T-helper 2 cell (primary cell): Measurements from ENCODE around the gene COL9A3.
A peak's percentile ranks its signal among the peaks of the same experiment; 100 is the strongest.

Source experiments
- DNase-seq, 5 experiments: peaks; one replicate each; pipeline versions ENCODE4 v3.0.0 to v3.0.0-alpha.2; 2012 to 2022

The COL9A3 gene

DNA sequence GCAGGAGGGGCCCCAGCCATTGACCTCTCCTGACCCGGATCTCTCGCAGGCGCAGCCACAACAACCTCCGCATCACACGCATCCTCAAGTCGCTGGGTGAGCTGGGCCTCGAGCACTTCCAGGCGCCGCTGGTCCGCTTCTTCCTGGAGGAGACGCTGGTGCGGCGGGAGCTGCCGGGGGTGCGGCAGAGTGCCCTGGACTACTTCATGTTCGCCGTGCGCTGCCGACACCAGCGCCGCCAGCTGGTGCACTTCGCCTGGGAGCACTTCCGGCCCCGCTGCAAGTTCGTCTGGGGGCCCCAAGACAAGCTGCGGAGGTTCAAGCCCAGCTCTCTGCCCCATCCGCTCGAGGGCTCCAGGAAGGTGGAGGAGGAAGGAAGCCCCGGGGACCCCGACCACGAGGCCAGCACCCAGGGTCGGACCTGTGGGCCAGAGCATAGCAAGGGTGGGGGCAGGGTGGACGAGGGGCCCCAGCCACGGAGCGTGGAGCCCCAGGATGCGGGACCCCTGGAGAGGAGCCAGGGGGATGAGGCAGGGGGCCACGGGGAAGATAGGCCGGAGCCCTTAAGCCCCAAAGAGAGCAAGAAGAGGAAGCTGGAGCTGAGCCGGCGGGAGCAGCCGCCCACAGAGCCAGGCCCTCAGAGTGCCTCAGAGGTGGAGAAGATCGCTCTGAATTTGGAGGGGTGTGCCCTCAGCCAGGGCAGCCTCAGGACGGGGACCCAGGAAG, 4.5 kb upstream of the COL9A3 start:
- no peak for DNase-seq

DNA sequence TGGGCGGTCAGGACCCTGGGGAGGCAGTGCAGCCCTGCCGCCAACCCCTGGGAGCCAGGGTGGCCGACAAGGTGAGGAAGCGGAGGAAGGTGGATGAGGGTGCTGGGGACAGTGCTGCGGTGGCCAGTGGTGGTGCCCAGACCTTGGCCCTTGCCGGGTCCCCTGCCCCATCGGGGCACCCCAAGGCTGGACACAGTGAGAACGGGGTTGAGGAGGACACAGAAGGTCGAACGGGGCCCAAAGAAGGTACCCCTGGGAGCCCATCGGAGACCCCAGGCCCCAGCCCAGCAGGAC, 4.0 kb upstream of the COL9A3 start:
- no peak for DNase-seq

DNA sequence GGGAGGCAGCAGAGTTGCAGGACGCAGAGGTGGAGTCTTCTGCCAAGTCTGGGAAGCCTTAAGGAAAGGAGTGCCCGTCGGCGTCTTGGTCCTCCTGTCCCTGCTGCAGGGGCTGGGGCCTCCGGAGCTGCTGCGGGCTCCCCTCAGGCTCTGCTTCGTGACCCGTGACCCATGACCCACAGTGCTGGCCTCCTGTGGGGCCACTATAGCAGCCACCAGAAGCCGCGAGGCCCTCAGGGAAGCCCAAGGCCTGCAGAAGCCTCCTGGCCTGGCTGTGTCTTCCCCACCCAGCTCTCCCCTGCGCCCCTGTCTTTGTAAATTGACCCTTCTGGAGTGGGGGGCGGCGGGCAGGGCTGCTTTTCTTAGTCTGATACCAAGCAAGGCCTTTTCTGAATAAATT, 3.3 kb upstream of the COL9A3 start:
- DNase-seq: no peak

DNA sequence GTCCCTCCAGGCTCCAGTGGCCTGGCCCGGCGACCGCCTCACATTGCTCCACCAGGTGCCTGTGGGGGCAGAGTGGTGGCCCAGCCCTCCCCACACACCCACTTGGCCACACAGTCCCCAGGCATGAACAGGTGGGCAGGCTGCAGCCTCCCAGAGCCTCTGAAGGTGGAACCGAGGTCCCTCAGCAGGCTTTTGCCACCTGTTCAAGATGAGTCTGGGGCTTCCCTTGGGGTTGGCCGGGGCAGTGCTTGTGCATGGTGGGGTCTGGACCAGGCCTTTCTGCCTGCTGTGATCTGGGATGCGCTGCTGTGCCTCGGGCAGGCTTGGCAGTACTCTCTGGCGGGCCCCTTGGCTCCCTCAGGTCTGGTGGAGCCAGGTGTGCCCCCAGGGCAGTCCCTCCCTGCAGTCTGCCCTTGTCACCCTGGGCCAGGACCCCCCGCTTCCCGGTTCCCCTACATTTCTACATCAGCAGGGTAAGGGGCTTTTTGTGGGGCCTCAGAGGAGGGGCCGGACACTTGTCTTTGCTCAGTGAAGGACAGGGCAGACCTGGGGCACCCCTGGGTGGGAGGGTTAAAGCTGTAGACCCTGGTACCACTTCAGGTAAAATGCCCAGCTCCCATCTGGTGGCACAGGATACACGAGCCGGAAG, 2.7 kb upstream of the COL9A3 start:
- no peak for DNase-seq

DNA sequence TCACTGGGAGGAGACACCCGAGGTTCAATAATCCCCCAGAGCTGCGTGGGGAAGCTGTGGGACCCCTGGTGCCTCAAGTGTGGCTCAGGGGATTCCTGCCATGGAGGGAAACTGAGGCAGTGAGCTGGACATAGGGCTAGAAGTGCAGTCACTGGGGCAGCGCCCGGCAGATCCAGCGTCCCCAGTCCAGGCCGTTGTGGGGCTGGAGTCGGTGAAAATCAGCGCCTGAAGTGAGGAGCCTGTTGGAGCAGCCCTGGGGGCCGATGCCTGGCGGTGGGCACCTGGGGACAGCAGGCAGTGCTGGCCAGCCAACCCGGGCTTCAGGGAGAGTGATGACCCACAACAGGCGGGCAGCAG, 2.2 kb upstream of the COL9A3 start:
- no peak for DNase-seq

DNA sequence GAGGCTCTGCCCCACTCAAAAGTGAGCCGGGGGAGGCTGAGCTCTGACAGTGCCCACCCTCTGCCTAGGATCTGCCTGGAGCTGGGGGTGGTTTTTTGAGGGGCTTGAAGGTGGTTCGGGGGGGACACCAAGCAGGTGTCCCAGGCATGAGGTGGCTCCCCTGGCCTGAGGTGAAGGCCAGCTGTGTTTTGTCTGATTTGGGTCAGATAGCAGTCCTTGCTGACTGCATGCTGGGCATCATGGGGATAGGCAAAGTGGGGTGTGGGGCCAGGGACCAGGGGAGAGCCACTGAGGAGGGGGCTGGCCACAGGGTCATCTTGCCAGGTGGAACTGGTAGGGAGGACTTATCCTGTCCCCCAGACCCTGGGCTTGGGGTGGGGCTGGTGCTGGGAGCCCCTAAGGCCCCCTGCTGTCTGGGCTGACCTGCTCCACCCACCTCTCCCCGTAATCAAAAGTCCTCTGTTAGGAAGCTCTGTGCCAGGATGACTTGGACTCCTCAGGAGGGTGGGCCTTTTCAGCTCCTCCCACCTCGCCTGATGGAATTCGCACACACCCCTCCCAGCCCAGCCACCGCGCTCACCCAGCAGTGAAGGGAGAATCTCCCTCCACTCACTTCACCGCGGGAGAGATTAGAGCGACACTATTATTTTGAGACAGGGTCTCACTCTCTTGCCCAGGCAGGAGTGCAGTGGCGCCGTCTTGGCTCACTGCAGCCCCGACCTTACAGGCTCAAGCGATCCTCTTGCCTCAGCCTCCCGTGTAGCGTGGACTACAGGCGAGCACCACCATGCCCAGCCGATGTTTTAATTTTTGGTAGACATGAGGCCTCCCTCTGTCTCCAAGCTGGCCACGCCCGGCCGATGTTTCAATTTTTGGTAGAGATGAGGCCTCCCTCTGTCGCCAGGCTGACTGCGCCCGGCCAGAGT, 1.5 kb upstream of the COL9A3 start:
- DNase-seq: no peak

DNA sequence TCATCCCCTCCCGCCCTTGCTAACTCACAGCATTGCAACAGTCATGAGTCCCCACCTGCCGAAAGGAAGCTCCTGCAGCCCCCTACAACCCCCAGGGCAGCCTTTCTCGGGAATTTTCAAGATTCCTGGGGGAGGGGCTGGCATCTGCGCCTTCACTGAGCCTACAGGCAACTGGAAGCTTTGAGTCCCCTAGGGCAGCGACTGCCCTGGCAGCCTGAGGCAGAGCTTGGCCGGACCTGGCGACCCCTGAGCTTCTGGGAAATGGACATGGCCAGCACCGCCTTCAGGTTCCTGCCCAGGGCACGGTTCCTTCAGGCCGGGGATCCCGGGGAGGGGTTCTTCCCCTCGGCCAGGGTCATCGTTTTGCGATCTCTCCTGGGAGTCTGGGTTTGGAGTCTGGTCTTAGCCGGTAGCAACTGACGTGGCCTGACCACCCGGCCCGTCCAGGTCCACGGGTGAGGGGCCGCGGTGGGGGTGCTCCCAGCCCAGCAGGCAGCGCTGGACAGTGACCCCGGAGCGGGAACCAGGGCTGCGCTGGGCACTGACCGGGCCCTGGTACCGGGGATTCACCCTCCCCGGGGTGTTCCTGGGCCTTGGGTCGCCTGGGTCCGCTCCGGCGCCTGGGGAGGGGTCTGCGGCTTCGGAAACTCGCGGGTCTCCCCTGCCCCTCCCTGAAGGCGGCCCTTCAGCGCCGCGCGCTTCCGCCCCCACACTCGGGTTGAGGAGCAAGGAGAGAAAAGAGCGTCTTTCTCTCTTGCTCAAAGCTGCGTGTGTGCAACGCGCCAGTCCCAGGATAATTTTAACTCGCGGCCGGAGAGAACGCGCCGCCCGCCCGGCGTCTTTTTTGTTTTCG, 593 bp upstream of the COL9A3 start:
- no peak for DNase-seq

DNA sequence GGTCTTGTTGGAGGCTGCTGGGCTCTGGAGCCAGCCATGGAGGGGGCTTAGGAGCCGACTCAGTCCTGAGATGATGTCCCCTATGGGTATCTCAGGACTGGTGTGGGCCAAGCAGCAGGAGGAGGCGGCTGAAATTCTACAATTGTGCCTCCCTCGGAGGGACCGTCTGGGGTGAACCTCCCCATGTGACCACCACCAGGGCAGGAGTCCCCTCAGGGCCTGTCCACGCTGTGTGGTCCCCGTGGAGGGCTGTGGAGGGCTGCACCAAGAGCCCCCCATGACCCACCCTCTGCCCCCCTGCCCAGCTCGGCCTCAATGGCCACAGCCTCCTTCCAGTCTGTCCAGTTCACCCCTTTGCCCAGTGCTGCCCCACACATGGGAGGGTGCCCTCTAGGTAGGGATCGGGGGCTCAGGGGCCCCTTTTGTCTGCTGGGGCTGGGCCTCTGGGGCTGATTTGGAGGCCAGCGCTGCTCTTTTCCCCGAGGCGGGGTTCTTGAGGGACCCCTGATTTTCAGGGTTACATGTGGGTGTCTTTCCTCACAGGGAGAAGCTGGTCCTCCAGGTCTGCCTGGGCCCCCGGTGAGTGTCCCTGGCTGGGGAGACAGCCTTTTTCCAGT, 1.2 kb downstream of the COL9A3 start:
- DNase-seq: no peak

DNA sequence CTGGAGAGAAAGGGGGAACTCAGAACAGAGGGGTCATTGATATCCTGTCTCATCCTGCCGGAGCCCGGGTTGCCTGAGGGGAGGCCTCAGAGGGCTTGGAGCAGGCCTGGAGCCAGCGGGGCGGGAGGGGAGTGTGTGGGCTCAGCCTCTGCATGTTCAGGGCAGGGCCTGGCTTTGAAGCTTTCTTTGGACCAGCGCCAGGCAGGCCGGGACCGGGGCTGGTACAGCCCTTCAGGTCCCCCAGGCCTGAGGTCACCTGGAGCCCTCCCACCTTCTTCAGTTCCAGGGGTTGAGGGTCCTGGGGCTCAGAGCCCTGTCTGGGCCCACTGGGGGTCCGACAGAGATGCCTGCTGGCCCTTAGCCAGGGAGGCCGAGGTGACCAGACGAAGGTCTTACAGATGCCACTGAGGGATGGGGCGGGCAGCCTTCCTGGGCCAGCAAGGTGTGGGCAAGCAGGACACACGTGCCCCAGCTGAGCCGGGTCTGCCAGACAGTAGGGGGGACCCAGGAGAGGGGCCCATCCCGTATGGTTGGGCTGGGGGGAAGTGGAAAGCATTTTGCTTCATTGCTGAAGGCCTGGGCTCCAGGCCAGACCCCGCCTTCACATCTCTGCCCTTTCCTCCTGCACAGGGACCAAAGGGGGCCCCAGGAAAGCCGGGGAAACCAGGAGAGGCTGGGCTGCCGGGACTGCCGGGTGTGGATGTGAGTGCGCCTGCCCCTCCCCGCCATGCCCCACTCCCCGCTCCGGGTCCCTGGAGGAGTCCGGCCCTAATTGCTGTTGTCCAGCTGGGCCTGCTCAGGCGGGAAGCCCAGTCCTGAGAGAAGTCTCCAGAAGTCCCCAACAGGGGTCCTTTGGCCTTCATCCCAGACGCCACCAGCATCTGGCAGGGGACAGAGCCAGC, 2.0 kb downstream of the COL9A3 start:
- DNase-seq: no peak

DNA sequence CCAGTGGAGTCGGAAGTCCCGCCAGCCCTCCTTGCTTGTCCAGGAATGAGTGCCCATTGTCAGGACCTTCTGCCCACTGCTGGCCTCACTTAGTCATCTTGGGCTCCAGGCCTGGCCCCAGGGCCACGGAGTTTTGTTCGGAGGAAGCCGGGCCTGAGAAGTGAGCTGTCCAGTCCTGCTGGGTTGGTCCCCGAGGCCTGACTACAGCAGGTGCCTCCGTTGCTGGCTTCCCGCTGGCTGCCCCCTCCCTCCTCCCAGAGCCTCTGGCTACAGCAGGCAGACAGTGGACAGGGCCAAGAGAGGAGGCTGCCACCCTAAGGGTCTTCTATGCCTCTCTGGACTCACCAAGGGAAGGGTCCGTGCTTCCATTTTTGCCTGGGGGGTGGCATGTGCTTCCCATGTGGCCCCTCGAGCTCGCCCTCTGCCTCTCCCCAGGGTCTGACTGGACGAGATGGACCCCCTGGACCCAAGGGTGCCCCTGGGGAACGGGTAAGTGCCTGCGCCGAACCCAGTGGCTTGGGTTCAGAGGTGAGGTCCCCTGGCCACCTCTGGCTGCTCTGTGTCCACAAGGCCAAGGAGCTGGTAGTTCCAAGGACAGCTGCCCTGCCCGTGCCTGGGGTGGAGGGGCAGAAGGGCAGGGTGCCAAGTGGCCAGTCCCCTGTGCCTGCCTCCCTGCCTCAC, 2.8 kb downstream of the COL9A3 start:
- DNase-seq: no peak

DNA sequence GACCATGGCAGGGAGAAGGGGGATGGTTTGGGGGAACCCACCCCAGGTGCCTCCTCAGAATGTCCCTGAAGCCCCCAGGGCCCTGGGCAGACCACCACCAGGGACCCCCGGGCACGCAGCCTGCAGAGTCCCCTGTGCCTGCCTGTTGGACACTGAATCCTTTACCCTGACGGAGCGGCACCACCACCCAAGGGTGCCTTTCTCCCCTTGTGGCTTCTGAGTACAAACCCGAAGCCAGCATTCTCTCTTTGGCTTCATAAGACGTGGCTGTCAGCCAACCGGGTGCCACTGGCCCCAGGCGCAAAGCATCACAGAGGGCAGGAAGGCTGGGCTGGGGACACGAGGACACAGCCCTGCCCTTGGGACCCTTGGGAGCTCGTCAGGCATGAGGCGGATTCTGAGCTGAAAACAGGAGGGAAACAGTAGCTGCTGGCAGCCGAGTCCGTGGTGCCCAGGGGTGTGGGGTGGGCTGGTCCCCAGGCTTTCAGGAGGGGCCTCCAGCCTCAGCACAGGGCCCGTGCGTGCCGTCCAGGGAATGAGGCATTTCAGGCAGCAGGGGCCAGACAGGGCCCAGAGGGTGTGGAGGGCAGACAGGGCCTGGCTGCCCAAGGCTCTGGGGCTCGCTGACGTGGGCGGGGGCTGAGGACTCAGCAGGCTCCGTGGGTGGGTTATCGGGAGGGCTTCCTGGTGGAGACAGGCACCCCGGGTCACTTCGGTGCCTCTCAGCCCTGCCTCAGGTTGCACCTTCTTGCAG, 3.5 kb downstream of the COL9A3 start:
- no peak for DNase-seq

DNA sequence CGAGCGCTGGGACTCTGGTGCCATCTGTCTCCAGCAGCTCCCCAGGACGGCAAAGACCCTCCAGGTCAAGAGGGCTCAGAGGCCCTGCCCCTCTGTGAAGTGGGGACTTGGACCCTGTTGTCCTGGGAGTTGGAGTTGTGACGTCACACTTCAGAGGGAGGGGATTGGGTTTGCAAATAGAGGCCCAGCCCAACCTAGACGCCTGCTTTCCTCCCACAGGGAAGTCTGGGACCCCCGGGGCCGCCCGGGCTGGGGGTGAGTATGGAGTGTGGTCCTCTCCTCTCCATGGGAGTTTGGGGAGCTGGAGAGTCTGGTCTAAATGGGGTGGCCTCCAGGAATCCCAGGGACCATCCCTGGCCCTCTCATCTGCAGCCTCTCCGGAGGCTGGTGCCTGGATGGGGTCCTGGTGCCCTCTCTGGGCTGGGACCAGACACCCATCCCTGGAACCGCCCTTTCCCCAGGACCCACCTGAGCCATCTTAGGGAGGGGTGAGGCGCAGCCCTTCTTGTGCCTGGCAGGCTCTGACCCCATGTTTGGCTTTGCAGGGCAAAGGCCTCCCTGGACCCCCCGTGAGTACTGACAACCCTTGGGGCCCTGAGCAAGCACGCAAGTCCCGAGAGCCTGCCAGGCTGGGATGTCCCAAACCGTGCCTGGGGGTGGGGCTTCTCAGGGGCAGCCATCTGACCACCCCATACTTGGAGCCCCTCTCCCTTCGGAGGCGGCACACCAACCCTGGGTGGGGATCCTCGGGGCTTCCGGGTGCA, 4.3 kb downstream of the COL9A3 start:
- no peak for DNase-seq

DNA sequence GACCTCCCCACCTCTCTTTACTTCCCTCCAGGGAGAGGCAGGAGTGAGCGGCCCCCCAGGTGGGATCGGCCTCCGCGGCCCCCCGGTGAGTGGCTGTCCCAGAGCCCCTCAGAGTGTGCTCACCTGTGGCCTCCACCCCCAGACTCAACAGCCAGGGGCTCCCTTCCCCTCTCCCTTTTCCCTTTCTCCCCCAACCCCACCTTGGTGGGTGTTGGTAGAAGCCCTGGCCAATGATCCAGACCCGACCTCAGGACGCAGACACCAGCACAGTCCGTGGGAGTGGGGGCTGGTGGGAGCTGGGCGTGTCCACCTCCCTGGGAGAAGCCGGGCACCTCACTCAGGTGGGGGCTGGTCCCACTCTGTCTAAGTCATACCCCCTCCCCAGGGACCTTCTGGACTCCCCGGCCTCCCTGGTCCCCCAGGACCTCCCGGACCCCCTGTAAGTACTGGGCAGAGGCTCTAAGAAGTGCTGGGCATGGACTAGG, 4.9 kb downstream of the COL9A3 start:
- no peak for DNase-seq

DNA sequence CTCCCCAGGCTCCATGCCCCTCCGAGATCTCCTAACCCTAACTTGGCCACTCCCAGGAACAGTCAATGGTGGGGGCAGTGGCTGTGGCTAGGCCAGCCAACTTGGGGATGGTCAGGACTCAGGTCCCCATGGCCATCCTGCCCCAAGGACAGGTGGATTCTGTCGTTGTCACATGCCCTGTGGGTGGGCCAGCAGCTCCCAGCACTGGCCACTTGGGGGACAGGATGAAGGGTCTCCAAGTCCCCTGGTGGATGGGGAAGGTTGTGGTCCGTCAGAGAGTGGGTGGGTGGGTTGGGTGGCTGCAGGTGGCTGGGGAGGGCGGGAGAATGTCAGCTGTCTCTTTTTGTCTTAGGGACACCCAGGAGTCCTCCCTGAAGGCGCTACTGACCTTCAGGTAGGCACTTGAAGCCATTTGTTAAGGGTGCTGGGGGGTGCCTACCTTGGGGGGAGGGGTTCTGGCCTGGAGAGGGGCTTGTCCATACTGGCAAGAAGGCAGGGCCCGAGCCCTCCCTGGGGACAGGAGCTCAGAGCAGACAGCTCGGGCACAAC, 5.5 kb downstream of the COL9A3 start:
- no peak for DNase-seq

DNA sequence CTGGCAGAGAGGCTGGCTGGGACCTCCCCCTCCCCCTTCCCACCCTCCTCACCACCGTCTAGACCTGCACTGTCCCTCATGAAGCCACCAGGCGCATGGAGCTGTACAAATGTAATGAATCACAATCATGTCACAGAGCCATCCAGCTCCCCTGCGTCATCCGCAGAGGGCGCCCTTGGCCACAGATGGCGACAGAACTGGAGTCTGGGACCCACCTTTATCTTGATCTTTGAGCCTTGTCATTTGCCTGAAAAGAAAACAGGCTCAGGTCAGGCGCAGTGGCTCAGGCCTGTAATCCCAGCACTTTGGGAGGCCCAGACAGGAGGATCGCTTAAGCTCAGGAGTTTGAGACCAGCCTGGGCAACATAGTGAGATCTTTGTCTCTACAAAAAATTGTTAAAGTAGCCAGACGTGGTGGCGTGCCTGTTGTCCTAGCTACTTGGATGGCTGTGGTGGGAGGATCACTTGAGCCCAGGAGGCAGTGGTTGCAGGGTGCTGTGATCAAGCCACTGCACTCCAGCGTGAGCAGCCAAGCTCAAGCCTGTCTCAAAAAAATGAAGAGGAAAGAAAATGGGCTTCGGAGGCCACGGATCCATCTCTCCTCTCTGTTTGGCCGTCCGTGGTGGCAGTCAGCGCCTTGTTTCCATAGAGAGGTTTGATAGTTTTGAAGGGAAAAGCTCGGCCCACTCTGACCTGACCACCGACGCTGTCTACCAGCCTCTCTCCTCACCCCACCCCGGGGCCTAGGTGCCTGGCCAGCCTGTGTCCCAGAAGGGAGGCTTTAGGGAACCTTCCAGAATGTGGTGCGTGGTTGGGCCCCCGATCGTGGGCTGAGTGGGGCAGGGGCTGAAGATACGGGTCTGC, 6.2 kb downstream of the COL9A3 start:
- DNase-seq: peak in 1 of 5 experiments; percentile 79

DNA sequence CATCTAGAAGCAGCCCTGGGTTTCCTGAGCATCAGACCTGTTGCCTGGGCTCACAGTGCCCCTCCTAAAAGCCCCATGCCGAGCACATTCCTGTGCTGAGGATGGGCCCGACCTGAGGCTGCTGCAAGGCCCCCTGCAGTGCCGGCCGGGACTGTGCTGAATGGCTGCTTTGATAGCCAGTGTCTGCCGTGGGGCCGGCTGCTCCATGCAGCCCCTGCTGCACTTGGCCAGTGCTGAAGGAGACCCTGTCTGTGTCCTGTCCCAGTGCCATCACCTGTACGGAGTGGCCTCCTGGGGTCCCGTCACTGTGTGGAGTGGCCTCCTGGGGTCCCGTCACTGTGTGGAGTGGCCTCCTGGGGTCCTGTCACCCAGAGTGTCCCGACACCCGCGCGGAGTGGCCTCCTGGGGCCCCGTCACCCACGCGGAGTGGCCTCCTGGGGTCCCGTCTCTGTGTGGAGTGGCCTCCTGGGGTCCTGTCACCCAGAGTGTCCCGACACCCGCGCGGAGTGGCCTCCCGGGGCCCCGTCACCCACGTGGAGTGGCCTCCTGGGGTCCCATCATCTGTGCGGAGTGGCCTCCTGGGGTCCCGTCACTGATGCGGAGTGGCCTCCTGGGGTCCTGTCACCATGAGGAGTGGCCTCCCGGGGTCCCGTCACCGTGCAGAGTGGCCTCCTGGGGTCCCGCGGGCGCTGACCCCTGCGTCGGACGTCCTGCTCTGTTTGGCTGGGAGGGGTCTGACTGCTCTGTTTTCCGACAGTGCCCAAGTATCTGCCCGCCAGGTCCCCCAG, 7.0 kb downstream of the COL9A3 start:
- DNase-seq: no peak
